ENCODE measurements around the gene CERS6.

The CERS6 gene

GRCh38 chr2:168736649-168737445 lies 280.8 kb downstream of the CERS6 start:
- POLR2A ChIA-PET, result no interaction called here
- no peak for DNase-seq (ENCODE audit: extremely low spot score)
- TF ChIP-seq HDGF (IDR thresholded peaks at IDR 0.05; ENCODE audit: borderline replicate concordance), result no peak
- no peak for TF ChIP-seq FOXM1 (IDR thresholded peaks at IDR 0.05; ENCODE audit: borderline replicate concordance)
- TF ChIP-seq BHLHE40 (IDR thresholded peaks at IDR 0.05; ENCODE audit: borderline replicate concordance), result no peak
- TF ChIP-seq SP1 (IDR thresholded peaks at IDR 0.05), result no peak
- TF ChIP-seq FOXA1 (IDR thresholded peaks at IDR 0.05), result no peak
- TF ChIP-seq LEF1 (IDR thresholded peaks at IDR 0.05; ENCODE audit: borderline replicate concordance), result no peak
- no peak for TF ChIP-seq ARNT (IDR thresholded peaks at IDR 0.05)
- CTCF ChIA-PET, result interaction anchor here (0.5 kb wide), 1 partner anchor 647 kb away, joined by 4 read pairs; no protein-coding TSS in a partner anchor

- DNase-seq (ENCODE audit: extremely low spot score), result no peak
- POLR2A ChIA-PET, result no interaction called here
- no peak for TF ChIP-seq CTBP1 (IDR thresholded peaks at IDR 0.05; ENCODE audit: borderline replicate concordance)
- TF ChIP-seq TARDBP (IDR thresholded peaks at IDR 0.05), result no peak
- no peak for TF ChIP-seq NFRKB (IDR thresholded peaks at IDR 0.05)
- TF ChIP-seq SUZ12 (IDR thresholded peaks at IDR 0.05), result no peak
- TF ChIP-seq ELF4 (IDR thresholded peaks at IDR 0.05), result no peak
- no peak for TF ChIP-seq BHLHE40 (IDR thresholded peaks at IDR 0.05; ENCODE audit: borderline replicate concordance)
- no peak for TF ChIP-seq FOXK2 (IDR thresholded peaks at IDR 0.05)
- TF ChIP-seq ZNF384 (IDR thresholded peaks at IDR 0.05), result no peak
- TF ChIP-seq FOXA1 (IDR thresholded peaks at IDR 0.05), result no peak
- TF ChIP-seq PKNOX1 (IDR thresholded peaks at IDR 0.05), result no peak
- no peak for TF ChIP-seq SP1 (IDR thresholded peaks at IDR 0.05)
- no peak for TF ChIP-seq HDGF (IDR thresholded peaks at IDR 0.05; ENCODE audit: borderline replicate concordance)
- no peak for TF ChIP-seq ARNT (IDR thresholded peaks at IDR 0.05)
- TF ChIP-seq FOXM1 (IDR thresholded peaks at IDR 0.05; ENCODE audit: borderline replicate concordance), result no peak
- CTCF ChIA-PET, result no interaction called here
These were observed 282.0 kb downstream of the CERS6 start for GRCh38 chr2:168738062-168738461.

- DNase-seq (ENCODE audit: extremely low spot score), result no peak
- TF ChIP-seq BHLHE40 (IDR thresholded peaks at IDR 0.05; ENCODE audit: borderline replicate concordance), result no peak
- TF ChIP-seq TARDBP (IDR thresholded peaks at IDR 0.05), result no peak
- no peak for TF ChIP-seq LEF1 (IDR thresholded peaks at IDR 0.05; ENCODE audit: borderline replicate concordance)
- TF ChIP-seq NFRKB (IDR thresholded peaks at IDR 0.05), result no peak
- no peak for TF ChIP-seq FOXA1 (IDR thresholded peaks at IDR 0.05)
- TF ChIP-seq ZNF384 (IDR thresholded peaks at IDR 0.05), result no peak
- no peak for TF ChIP-seq HDGF (IDR thresholded peaks at IDR 0.05; ENCODE audit: borderline replicate concordance)
- no peak for TF ChIP-seq FOXM1 (IDR thresholded peaks at IDR 0.05; ENCODE audit: borderline replicate concordance)
- no peak for TF ChIP-seq SUZ12 (IDR thresholded peaks at IDR 0.05)
- no peak for TF ChIP-seq ELF4 (IDR thresholded peaks at IDR 0.05)
- no peak for TF ChIP-seq ARNT (IDR thresholded peaks at IDR 0.05)
- no peak for TF ChIP-seq SP1 (IDR thresholded peaks at IDR 0.05)
- no peak for TF ChIP-seq CTBP1 (IDR thresholded peaks at IDR 0.05; ENCODE audit: borderline replicate concordance)
- no peak for TF ChIP-seq PKNOX1 (IDR thresholded peaks at IDR 0.05)
- no peak for TF ChIP-seq FOXK2 (IDR thresholded peaks at IDR 0.05)
- no peak for TF ChIP-seq L3MBTL2 (conservative IDR thresholded peaks at IDR 0.05)
- POLR2A ChIA-PET, result no interaction called here
- CTCF ChIA-PET, result no interaction called here
These were observed 284.3 kb downstream of the CERS6 start for GRCh38 chr2:168740360-168740759.

GRCh38 chr2:168740788-168741187 lies 284.7 kb downstream of the CERS6 start:
- no peak for DNase-seq (ENCODE audit: extremely low spot score)
- TF ChIP-seq ZNF384 (IDR thresholded peaks at IDR 0.05) (no peak), ARNT (IDR thresholded peaks at IDR 0.05) (no peak), ELF4 (IDR thresholded peaks at IDR 0.05) (no peak), TARDBP (IDR thresholded peaks at IDR 0.05) (no peak), CTBP1 (IDR thresholded peaks at IDR 0.05; ENCODE audit: borderline replicate concordance) (no peak), PKNOX1 (IDR thresholded peaks at IDR 0.05) (no peak), NFRKB (IDR thresholded peaks at IDR 0.05) (no peak), HDGF (IDR thresholded peaks at IDR 0.05; ENCODE audit: borderline replicate concordance) (no peak), FOXA1 (IDR thresholded peaks at IDR 0.05) (no peak), SUZ12 (IDR thresholded peaks at IDR 0.05) (no peak), FOXK2 (IDR thresholded peaks at IDR 0.05) (no peak), FOXM1 (IDR thresholded peaks at IDR 0.05; ENCODE audit: borderline replicate concordance) (no peak), BHLHE40 (IDR thresholded peaks at IDR 0.05; ENCODE audit: borderline replicate concordance) (no peak)
- ChIA-PET CTCF (no interaction called here), POLR2A (no interaction called here)

GRCh38 chr2:168742258-168742932 lies 286.3 kb downstream of the CERS6 start:
- ChIA-PET POLR2A (no interaction called here), CTCF (no interaction called here)
- DNase-seq (ENCODE audit: extremely low spot score), result no peak
- TF ChIP-seq NFRKB (IDR thresholded peaks at IDR 0.05) (no peak), L3MBTL2 (conservative IDR thresholded peaks at IDR 0.05) (no peak), TARDBP (IDR thresholded peaks at IDR 0.05) (no peak), SP1 (IDR thresholded peaks at IDR 0.05) (no peak), ZNF384 (IDR thresholded peaks at IDR 0.05) (no peak), FOXA1 (IDR thresholded peaks at IDR 0.05) (no peak), CTBP1 (IDR thresholded peaks at IDR 0.05; ENCODE audit: borderline replicate concordance) (no peak), LEF1 (IDR thresholded peaks at IDR 0.05; ENCODE audit: borderline replicate concordance) (no peak), BHLHE40 (IDR thresholded peaks at IDR 0.05; ENCODE audit: borderline replicate concordance) (no peak), HDGF (IDR thresholded peaks at IDR 0.05; ENCODE audit: borderline replicate concordance) (no peak), ELF4 (IDR thresholded peaks at IDR 0.05) (no peak), FOXM1 (IDR thresholded peaks at IDR 0.05; ENCODE audit: borderline replicate concordance) (no peak), ARNT (IDR thresholded peaks at IDR 0.05) (no peak), FOXK2 (IDR thresholded peaks at IDR 0.05) (no peak), PKNOX1 (IDR thresholded peaks at IDR 0.05) (no peak), SUZ12 (IDR thresholded peaks at IDR 0.05) (no peak)

Data from HEK293T (cell line).